CD8-positive, alpha-beta memory T cell (primary cell): Measurements from ENCODE around the gene RAI2. TPM values are rescaled to one million over a fixed set of nuclear protein-coding genes. Genes with fewer than 3 reads are reported as not detected.

Source experiments
- CTCF ChIA-PET: fragments of 350-600 bp; sonication (Branson Sonifier 250); formaldehyde crosslinking; loops from one replicate; lab custom pipeline; 2021; ENCODE audit warnings: antibody characterized with exemption; lab: Charles Lee
- POLR2A ChIA-PET: fragments of 350-600 bp; sonication (Branson Sonifier 250); formaldehyde crosslinking; loops from one replicate; lab custom pipeline; 2021; ENCODE audit warnings: antibody characterized with exemption; lab: Charles Lee
- DNase-seq, 5 donors: peaks; one replicate each; pipeline versions ENCODE4 v3.0.0 to v3.0.0-alpha.2; 2020 to 2022; ENCODE audit warnings: mixed read lengths in 1 of 5
- H3K27ac ChIP-seq: one replicate; pipeline ENCODE4 v1.7.0; 2013; ENCODE audit warnings: low read depth, mild to moderate bottlenecking, low read length, moderate library complexity
- H3K27me3 ChIP-seq: 2 replicates; pipeline ENCODE4 v1.7.0; 2013; ENCODE audit warnings: low read length, mild to moderate bottlenecking; ENCODE audit not compliant: insufficient read depth, poor library complexity, severe bottlenecking
- H3K36me3 ChIP-seq: 2 replicates; pipeline ENCODE4 v1.7.0; 2013; ENCODE audit warnings: mild to moderate bottlenecking, low read length, moderate library complexity; ENCODE audit not compliant: insufficient read depth
- H3K4me1 ChIP-seq: 2 replicates; pipeline ENCODE4 v1.7.0; 2013; ENCODE audit warnings: mild to moderate bottlenecking, low read length, moderate library complexity; ENCODE audit not compliant: insufficient read depth
- H3K4me3 ChIP-seq: 2 replicates; pipeline ENCODE4 v1.7.0; 2013; ENCODE audit warnings: mild to moderate bottlenecking, low read length
- H3K9me3 ChIP-seq: 2 replicates; pipeline ENCODE4 v1.7.0; 2013; ENCODE audit warnings: mild to moderate bottlenecking, low read length
- H3K27ac Mint-ChIP-seq, 8 donors: one replicate each; pipeline ENCODE4 v1.8.0; 2020 to 2021; ENCODE audit warnings: mixed read lengths in 8 of 8, mild to moderate bottlenecking in 6 of 8, inconsistent platforms in 3 of 8, moderate library complexity in 3 of 8
- H3K27me3 Mint-ChIP-seq, 2 donors: one replicate each; pipeline ENCODE4 v1.8.0; 2020 to 2021; ENCODE audit warnings: mixed read lengths in 2 of 2, mild to moderate bottlenecking in 1 of 2, moderate library complexity in 1 of 2
- H3K36me3 Mint-ChIP-seq, 3 donors: one replicate each; pipeline ENCODE4 v1.8.0; 2020 to 2021; ENCODE audit warnings: mixed read lengths in 3 of 3, inconsistent platforms in 1 of 3, mild to moderate bottlenecking in 1 of 3
- H3K4me1 Mint-ChIP-seq, 3 donors: one replicate each; pipeline ENCODE4 v1.8.0; 2020 to 2021; ENCODE audit warnings: mixed read lengths in 3 of 3, inconsistent platforms in 1 of 3, mild to moderate bottlenecking in 1 of 3
- H3K4me3 Mint-ChIP-seq, 7 donors: one replicate each; pipeline ENCODE4 v1.8.0; 2020 to 2021; ENCODE audit warnings: mixed read lengths in 7 of 7, mild to moderate bottlenecking in 6 of 7, moderate library complexity in 4 of 7, inconsistent platforms in 2 of 7
- H3K9me3 Mint-ChIP-seq, 5 donors: one replicate each; pipeline ENCODE4 v1.8.0; 2020 to 2022; ENCODE audit warnings: mixed read lengths in 5 of 5, mild to moderate bottlenecking in 3 of 5, moderate library complexity in 2 of 5, inconsistent platforms in 1 of 5
- polyA plus RNA-seq: library from polyadenylated mRNA; unstranded; fragments of 300-500 nt; fragmentation: Illumina TruSeq; gene quantifications from one replicate; pipeline ENCODE4 v1.2.3, GENCODE V29; 2021
- total RNA-seq, 2 experiments: library from RNA; stranded (reverse); gene quantifications; one replicate each; pipeline ENCODE4 v1.2.3, GENCODE V29; 2021

Gene RAI2
- under 1 TPM; 0.55 to 0.64 TPM for total RNA-seq
- polyA plus RNA-seq: 0.32 TPM

- Histone ChIP-seq H3K27ac (no peak within 1 kb of the TSS), H3K9me3 (no peaks in the 10 kb centered on the region), H3K4me1 (peaks cover 4% of the 10 kb centered on the region), H3K27me3 (no peaks in the 10 kb centered on the region), H3K4me3 (no peak within 1 kb of the TSS), H3K36me3 (no peaks in the 10 kb centered on the region)
- ChIA-PET CTCF (no interaction called here), POLR2A (no interaction called here)
- DNase-seq: peak in 1 of 5 donors; percentile 20
- Mint-ChIP-seq H3K4me3 (peak within 1 kb of the TSS; percentile 51 to 73 (median 59)), H3K9me3 (peaks cover 0 to 2% (median 0%) of the 10 kb centered on the region in 5 donors), H3K36me3 (no peaks in the 10 kb centered on the region), H3K4me1 (peaks cover 2 to 9% (median 4%) of the 10 kb centered on the region in 3 donors), H3K27me3 (peaks cover 39 to 51% of the 10 kb centered on the region in 2 donors), H3K27ac (no peak within 1 kb of the TSS)
Measured at GRCh38 chrX:17860811-17861488, at the start of gene RAI2. Gene RAI2 (minus strand): TSS chrX:17861298. CDS start chrX:17802010, 59,288 bp downstream.

- ChIA-PET POLR2A (no interaction called here), CTCF (no interaction called here)
- Histone ChIP-seq H3K4me1 (no peaks in the 10 kb centered on the region), H3K4me3 (no peak overlapping the region), H3K27ac (no peak overlapping the region), H3K27me3 (no peaks in the 10 kb centered on the region), H3K36me3 (no peaks in the 10 kb centered on the region), H3K9me3 (no peaks in the 10 kb centered on the region)
- Mint-ChIP-seq H3K36me3 (no peaks in the 10 kb centered on the region), H3K27ac (no peak overlapping the region), H3K9me3 (peaks cover 0 to 3% (median 0%) of the 10 kb centered on the region in 5 donors), H3K27me3 (peaks cover 0 to 8% of the 10 kb centered on the region in 2 donors), H3K4me1 (no peaks in the 10 kb centered on the region), H3K4me3 (no peak overlapping the region)
- DNase-seq: no peak
Measured at GRCh38 chrX:17888421-17888820, 27.3 kb upstream of the RAI2 start.

- DNase-seq: no peak
- Mint-ChIP-seq H3K4me1 (no peaks in the 10 kb centered on the region), H3K9me3 (peaks cover 0 to 4% (median 2%) of the 10 kb centered on the region in 5 donors), H3K27me3 (peaks cover 0 to 20% of the 10 kb centered on the region in 2 donors), H3K4me3 (no peak overlapping the region), H3K36me3 (no peaks in the 10 kb centered on the region), H3K27ac (no peak overlapping the region)
- no peaks in the 10 kb centered on the region for H3K4me1 ChIP-seq
- H3K4me3 ChIP-seq: no peak overlapping the region
- H3K36me3 ChIP-seq: no peaks in the 10 kb centered on the region
- ChIA-PET CTCF (no interaction called here), POLR2A (no interaction called here)
- no peaks in the 10 kb centered on the region for H3K9me3 ChIP-seq
- H3K27me3 ChIP-seq: no peaks in the 10 kb centered on the region
- H3K27ac ChIP-seq: no peak overlapping the region
Measured at GRCh38 chrX:17882680-17883079, 21.6 kb upstream of the RAI2 start.

GRCh38 chrX:17878028-17878670 is 17.1 kb upstream of the RAI2 start:
- POLR2A ChIA-PET: no interaction called here
- no peak overlapping the region for H3K4me3 Mint-ChIP-seq
- no peak for DNase-seq
- H3K27ac ChIP-seq: no peak overlapping the region
- no peaks in the 10 kb centered on the region for H3K27me3 ChIP-seq
- H3K4me1 ChIP-seq: no peaks in the 10 kb centered on the region
- H3K36me3 ChIP-seq: no peaks in the 10 kb centered on the region
- CTCF ChIA-PET: no interaction called here
- H3K9me3 Mint-ChIP-seq: peaks cover 0 to 7% (median 4%) of the 10 kb centered on the region in 5 donors
- no peaks in the 10 kb centered on the region for H3K4me1 Mint-ChIP-seq
- H3K27ac Mint-ChIP-seq: no peak overlapping the region
- H3K27me3 Mint-ChIP-seq: peaks cover 7 to 10% of the 10 kb centered on the region in 2 donors
- no peak overlapping the region for H3K4me3 ChIP-seq
- H3K9me3 ChIP-seq: no peaks in the 10 kb centered on the region
- H3K36me3 Mint-ChIP-seq: no peaks in the 10 kb centered on the region

GRCh38 chrX:17876135-17876534 is 15.0 kb upstream of the RAI2 start:
- no peaks in the 10 kb centered on the region for H3K4me1 ChIP-seq
- H3K4me3 Mint-ChIP-seq: no peak overlapping the region
- ChIA-PET CTCF (no interaction called here), POLR2A (no interaction called here)
- H3K9me3 Mint-ChIP-seq: peaks cover 0 to 7% (median 4%) of the 10 kb centered on the region in 5 donors
- H3K27me3 Mint-ChIP-seq: peaks cover 7% of the 10 kb centered on the region in 2 donors
- no peaks in the 10 kb centered on the region for H3K36me3 ChIP-seq
- no peak overlapping the region for H3K4me3 ChIP-seq
- H3K4me1 Mint-ChIP-seq: no peaks in the 10 kb centered on the region
- H3K9me3 ChIP-seq: no peaks in the 10 kb centered on the region
- H3K27ac Mint-ChIP-seq: no peak overlapping the region
- no peaks in the 10 kb centered on the region for H3K27me3 ChIP-seq
- DNase-seq: no peak
- no peak overlapping the region for H3K27ac ChIP-seq
- no peaks in the 10 kb centered on the region for H3K36me3 Mint-ChIP-seq

GRCh38 chrX:17869580-17869979 is 8.5 kb upstream of the RAI2 start:
- ChIA-PET CTCF (no interaction called here), POLR2A (no interaction called here)
- Mint-ChIP-seq H3K9me3 (peaks cover 0 to 6% (median 2%) of the 10 kb centered on the region in 5 donors), H3K27ac (no peak overlapping the region), H3K4me1 (no peaks in the 10 kb centered on the region), H3K4me3 (no peak overlapping the region), H3K27me3 (peaks cover 6 to 13% of the 10 kb centered on the region in 2 donors), H3K36me3 (no peaks in the 10 kb centered on the region)
- no peaks in the 10 kb centered on the region for H3K4me1 ChIP-seq
- no peak for DNase-seq
- H3K27me3 ChIP-seq: no peaks in the 10 kb centered on the region
- H3K4me3 ChIP-seq: no peak overlapping the region
- no peaks in the 10 kb centered on the region for H3K9me3 ChIP-seq
- H3K27ac ChIP-seq: no peak overlapping the region
- no peaks in the 10 kb centered on the region for H3K36me3 ChIP-seq

GRCh38 chrX:17861489-17862011 is 452 bp upstream of the RAI2 start:
- Mint-ChIP-seq H3K27ac (no peak overlapping the region), H3K4me3 (peak overlapping the region in 5 of 7 donors; percentile 31 to 73 (median 58)), H3K4me1 (peaks cover 2 to 9% (median 4%) of the 10 kb centered on the region in 3 donors), H3K27me3 (peaks cover 41 to 51% of the 10 kb centered on the region in 2 donors), H3K9me3 (peaks cover 0 to 2% (median 0%) of the 10 kb centered on the region in 5 donors), H3K36me3 (no peaks in the 10 kb centered on the region)
- POLR2A ChIA-PET: no interaction called here
- Histone ChIP-seq H3K27ac (no peak overlapping the region), H3K36me3 (no peaks in the 10 kb centered on the region), H3K4me3 (no peak overlapping the region), H3K9me3 (no peaks in the 10 kb centered on the region), H3K4me1 (peaks cover 4% of the 10 kb centered on the region), H3K27me3 (no peaks in the 10 kb centered on the region)
- CTCF ChIA-PET: no interaction called here
- DNase-seq: no peak

- H3K9me3 Mint-ChIP-seq: peaks cover 0 to 2% (median 0%) of the 10 kb centered on the region in 5 donors
- Histone ChIP-seq H3K9me3 (no peaks in the 10 kb centered on the region), H3K4me1 (peaks cover 4% of the 10 kb centered on the region), H3K4me3 (no peak overlapping the region), H3K27me3 (no peaks in the 10 kb centered on the region), H3K36me3 (no peaks in the 10 kb centered on the region), H3K27ac (no peak overlapping the region)
- no peak overlapping the region for H3K27ac Mint-ChIP-seq
- H3K27me3 Mint-ChIP-seq: peaks cover 39 to 49% of the 10 kb centered on the region in 2 donors
- CTCF ChIA-PET: no interaction called here
- H3K4me1 Mint-ChIP-seq: peaks cover 2 to 9% (median 4%) of the 10 kb centered on the region in 3 donors
- POLR2A ChIA-PET: no interaction called here
- DNase-seq: peak in 1 of 5 donors; percentile 11
- peak overlapping the region in 6 of 7 donors; percentile 10 to 64 (median 58) for H3K4me3 Mint-ChIP-seq
- H3K36me3 Mint-ChIP-seq: no peaks in the 10 kb centered on the region
Measured at GRCh38 chrX:17860179-17860780, 818 bp downstream of the RAI2 start.
